Coronary artery (tissue), 2 donors: ENCODE data around the gene RXRG.
A peak's percentile ranks its signal among the peaks of the same experiment; 100 is the strongest.

Experiments used
- DNase-seq: peaks from one replicate; pipeline ENCODE4 v3.0.0-alpha.2; 2017; ENCODE audit warnings: low spot score
- H3K27ac ChIP-seq, 2 donors: fragments of 200-600 bp; sonication (generic); one replicate each; pipeline ENCODE4 v1.5.1; 2016 to 2019
- H3K4me3 ChIP-seq: fragments of 200-600 bp; sonication (generic); 2 replicates; pipeline ENCODE4 v1.5.1; 2016; ENCODE audit warnings: mild to moderate bottlenecking, moderate library complexity
- CTCF ChIP-seq: fragments of 200-600 bp; sonication (generic); IDR thresholded peaks from one replicate; pipeline ENCODE4 v1.5.1; 2019; ENCODE audit warnings: antibody characterized with exemption

Gene RXRG

DNA sequence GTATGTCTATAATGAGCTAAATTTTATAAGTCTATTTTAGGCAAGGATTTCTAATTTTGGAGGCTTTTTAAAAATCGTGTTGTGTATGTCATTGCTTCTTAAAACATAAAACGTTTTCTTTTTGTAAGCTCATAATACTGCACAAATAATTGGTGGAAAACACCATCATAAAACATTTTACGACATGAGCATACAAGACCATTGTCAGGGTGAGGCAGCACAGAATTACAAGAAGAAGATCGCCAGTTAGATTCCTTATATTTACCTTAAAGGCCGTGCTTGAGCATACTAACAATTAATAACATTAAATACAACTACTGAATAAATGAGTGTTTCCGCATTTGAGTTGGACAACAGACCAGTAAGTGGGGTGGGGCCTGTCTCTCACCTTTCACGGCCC lies 69.3 kb downstream of the RXRG start:
- no peak for DNase-seq
- peak overlapping the region; percentile 69 to 73 for H3K27ac ChIP-seq
- H3K4me3 ChIP-seq, result peak overlapping the region; percentile 63
- TF ChIP-seq CTCF, result no peak

- Histone ChIP-seq H3K4me3 (no peak overlapping the region), H3K27ac (no peak overlapping the region)
- no peak for DNase-seq
- no peak for TF ChIP-seq CTCF
Measured at GRCh38 chr1:165371588-165372225, 73.2 kb downstream of the RXRG start.

GRCh38 chr1:165369255-165369848 lies 75.6 kb downstream of the RXRG start:
- peak; percentile 74 for TF ChIP-seq CTCF

GRCh38 chr1:165367375-165367993 lies 77.4 kb downstream of the RXRG start:
- Histone ChIP-seq H3K27ac (no peak overlapping the region), H3K4me3 (no peak overlapping the region)
- TF ChIP-seq CTCF, result peak; percentile 92
- no peak for DNase-seq

More at GRCh38 chr1:165369255-165369848, 75.6 kb downstream of the RXRG start:
- DNase-seq, result no peak
- H3K4me3 ChIP-seq, result no peak overlapping the region
- H3K27ac ChIP-seq, result no peak overlapping the region

DNA sequence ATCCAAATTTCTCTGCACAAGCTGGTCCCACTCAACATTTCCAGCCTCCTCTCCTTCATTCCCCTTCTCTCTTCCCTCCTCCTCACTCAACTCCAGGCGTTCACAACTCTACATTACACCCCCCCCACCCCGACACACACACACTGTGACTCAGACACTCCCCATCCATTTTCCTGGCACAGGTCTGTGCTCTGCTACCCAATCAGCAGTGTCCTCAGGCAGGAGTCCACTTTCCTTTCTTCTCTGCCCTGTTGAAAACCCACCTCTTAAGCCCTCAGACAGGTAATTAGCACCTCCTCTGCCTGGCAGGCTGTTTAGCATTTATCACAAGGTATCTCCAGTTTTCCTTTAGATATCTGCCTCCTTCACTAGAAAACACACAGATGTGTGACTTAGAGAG lies 79.6 kb downstream of the RXRG start:
- no peak overlapping the region for H3K4me3 ChIP-seq
- H3K27ac ChIP-seq, result no peak overlapping the region
- TF ChIP-seq CTCF, result no peak
- no peak for DNase-seq

DNA sequence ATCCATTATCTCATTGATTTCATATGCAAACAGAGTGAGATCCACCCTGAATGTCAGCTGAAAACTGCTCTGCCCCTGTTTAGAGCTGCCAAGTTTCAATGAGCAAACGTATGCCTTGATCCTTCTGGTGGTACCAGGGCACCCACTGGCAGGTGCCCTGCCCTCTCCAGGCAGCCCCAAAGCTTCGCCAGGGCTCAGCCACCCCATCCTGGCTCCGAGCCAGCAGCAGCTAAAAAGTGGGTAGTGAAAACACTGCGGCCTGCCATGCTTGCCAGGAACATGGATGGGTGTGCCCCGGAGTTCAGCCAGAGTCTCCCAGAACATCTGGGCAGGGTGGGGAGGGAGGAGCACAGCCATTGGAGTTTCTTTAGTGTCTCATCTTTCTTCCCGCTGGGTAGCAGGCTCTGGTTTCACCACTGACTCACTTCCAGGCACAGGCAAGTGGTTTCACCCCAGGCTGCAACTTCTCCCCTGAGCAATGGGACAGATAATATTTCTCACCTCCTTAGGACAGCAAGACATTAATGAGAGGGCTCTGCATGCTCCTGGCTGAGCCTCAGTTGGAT lies 80.3 kb downstream of the RXRG start:
- no peak for TF ChIP-seq CTCF
- no peak for DNase-seq
- Histone ChIP-seq H3K4me3 (no peak overlapping the region), H3K27ac (peak overlapping the region in 1 of 2 donors; percentile 24)
